Nephron (organoid): ENCODE data around the gene MLPH.
A peak's percentile ranks its signal among the peaks of the same experiment; 100 is the strongest.

Experiments
- H3K27ac Mint-ChIP-seq, 3 experiments: 2 replicates each; pipeline ENCODE4 v1.8.0; 2020; ENCODE audit warnings: mixed read lengths in 3 of 3, mild to moderate bottlenecking in 2 of 3, moderate library complexity in 1 of 3
- H3K27me3 Mint-ChIP-seq: 2 replicates; pipeline ENCODE4 v1.8.0; 2021; ENCODE audit warnings: low read depth, mild to moderate bottlenecking, moderate library complexity, mixed read lengths
- H3K36me3 Mint-ChIP-seq: 2 replicates; pipeline ENCODE4 v1.8.0; 2020; ENCODE audit warnings: low read depth, mixed read lengths
- H3K4me1 Mint-ChIP-seq: 2 replicates; pipeline ENCODE4 v1.8.0; 2020; ENCODE audit warnings: mixed read lengths
- H3K4me3 Mint-ChIP-seq, 3 experiments: 2 replicates each; pipeline ENCODE4 v1.8.0; 2020; ENCODE audit warnings: mild to moderate bottlenecking in 3 of 3, mixed read lengths in 3 of 3, moderate library complexity in 2 of 3
- H3K9me3 Mint-ChIP-seq: 2 replicates; pipeline ENCODE4 v1.8.0; 2020; ENCODE audit warnings: mixed read lengths
- CTCF ChIP-seq, 3 experiments: fragments of 200-600 bp; sonication (generic); IDR thresholded peaks; one replicate each; pipeline ENCODE4 v1.5.0; 2021; ENCODE audit warnings: antibody characterized with exemption in 3 of 3; ENCODE audit not compliant: unreplicated experiment in 3 of 3

MLPH gene

GRCh38 chr2:237577458-237577857 is 90.4 kb downstream of the MLPH start:
- Mint-ChIP-seq H3K4me3 (no peak overlapping the region), H3K27ac (no peak overlapping the region), H3K4me1 (peaks cover 19% of the 10 kb centered on the region), H3K36me3 (no peaks in the 10 kb centered on the region), H3K27me3 (peaks cover 7% of the 10 kb centered on the region), H3K9me3 (no peaks in the 10 kb centered on the region)
- no peak for TF ChIP-seq CTCF (IDR thresholded peaks at IDR 0.05; ENCODE audit: unreplicated experiment in 3 of 3)

- no peaks in the 10 kb centered on the region for H3K9me3 Mint-ChIP-seq
- H3K27me3 Mint-ChIP-seq, result peaks cover 7% of the 10 kb centered on the region
- no peaks in the 10 kb centered on the region for H3K36me3 Mint-ChIP-seq
- TF ChIP-seq CTCF (IDR thresholded peaks at IDR 0.05; ENCODE audit: unreplicated experiment in 3 of 3), result no peak
- H3K27ac Mint-ChIP-seq, result no peak overlapping the region
- peaks cover 20% of the 10 kb centered on the region for H3K4me1 Mint-ChIP-seq
- no peak overlapping the region for H3K4me3 Mint-ChIP-seq
These were observed 91.2 kb downstream of the MLPH start for GRCh38 chr2:237577956-237578870.

- Mint-ChIP-seq H3K27me3 (peaks cover 4% of the 10 kb centered on the region), H3K4me3 (peak overlapping the region in 1 of 3 experiments; percentile 6), H3K4me1 (peaks cover 17% of the 10 kb centered on the region), H3K9me3 (no peaks in the 10 kb centered on the region), H3K36me3 (no peaks in the 10 kb centered on the region), H3K27ac (peak overlapping the region in 1 of 3 experiments; percentile 39)
- no peak for TF ChIP-seq CTCF (IDR thresholded peaks at IDR 0.05; ENCODE audit: unreplicated experiment in 3 of 3)
These were observed 94.3 kb downstream of the MLPH start for GRCh38 chr2:237581326-237581725.

- peak; percentile 46 to 74 (median 63) for TF ChIP-seq CTCF (IDR thresholded peaks at IDR 0.05; ENCODE audit: unreplicated experiment in 3 of 3)
- Mint-ChIP-seq H3K9me3 (no peaks in the 10 kb centered on the region), H3K4me1 (peaks cover 19% of the 10 kb centered on the region), H3K4me3 (peak overlapping the region in 1 of 3 experiments; percentile 6), H3K36me3 (no peaks in the 10 kb centered on the region), H3K27me3 (no peaks in the 10 kb centered on the region), H3K27ac (peak overlapping the region in 1 of 3 experiments; percentile 39)
These were observed 95.0 kb downstream of the MLPH start for GRCh38 chr2:237581751-237582746.

- H3K4me3 Mint-ChIP-seq, result no peak overlapping the region
- no peaks in the 10 kb centered on the region for H3K9me3 Mint-ChIP-seq
- no peak overlapping the region for H3K27ac Mint-ChIP-seq
These were observed 96.6 kb downstream of the MLPH start for GRCh38 chr2:237583385-237584295.

More at GRCh38 chr2:237583385-237584295, 96.6 kb downstream of the MLPH start:
- Mint-ChIP-seq H3K4me1 (peaks cover 25% of the 10 kb centered on the region), H3K36me3 (peaks cover 3% of the 10 kb centered on the region), H3K27me3 (no peaks in the 10 kb centered on the region)
- TF ChIP-seq CTCF (IDR thresholded peaks at IDR 0.05; ENCODE audit: unreplicated experiment in 3 of 3), result no peak
